HCT116 (cell line): Measurements from ENCODE around the gene PNPLA2. TPM values are rescaled to one million over a fixed set of nuclear protein-coding genes. Genes with fewer than 3 reads are reported as not detected.

Experiments
- ATAC-seq: fragments of 200-7000 bp; cut with Tn5 transposase; 2 replicates; pipeline ENCODE4 v1.9.1; 2020; ENCODE audit warnings: mild to moderate bottlenecking, moderate library complexity
- BruUV-seq: library from RNA; stranded (reverse); fragments of 400-500 nt; replicated peaks from 2 replicates; lab custom pipeline; 2021; lab: Mats Ljungman, UMichigan
- CTCF ChIA-PET: fragments of 300-600 bp; sonication (Branson Sonifier 250); formaldehyde crosslinking; loops from one replicate; lab custom pipeline; 2021; ENCODE audit warnings: antibody characterized with exemption; lab: Charles Lee
- POLR2A ChIA-PET: fragments of 300-600, 350-600 bp; sonication (Branson Sonifier 250); formaldehyde crosslinking; loops from one replicate; lab custom pipeline; 2021; ENCODE audit warnings: antibody characterized with exemption; lab: Charles Lee
- RAD21 ChIA-PET, 2 experiments: fragments of 300-600 bp; sonication (Branson Sonifier 250); formaldehyde crosslinking; loops; one replicate each; lab custom pipeline; 2023; ENCODE audit warnings: low total read pairs in 2 of 2; ENCODE audit not compliant: uncharacterized antibody in 2 of 2, unreplicated experiment in 2 of 2, low non-redundant PET in 1 of 2; lab: Charles Lee
- DNase-seq: peaks from one replicate; pipeline ENCODE4 v3.0.0-alpha.2; 2010; ENCODE audit warnings: low read depth, low spot score
- H2AFZ ChIP-seq: fragments of 200-600 bp; shearing (Covaris generic), sonication (generic); 2 replicates; pipeline ENCODE4 v1.6.1; 2017; ENCODE audit warnings: low read depth, mixed run types, mixed read lengths, antibody characterized with exemption, low read length; ENCODE audit not compliant: poor library complexity, severe bottlenecking
- H3K27ac ChIP-seq: 2 replicates; pipeline ENCODE4 v1.5.1; 2012; ENCODE audit warnings: low read depth, low read length
- H3K27me3 ChIP-seq: fragments of 200-600 bp; sonication (generic); 2 replicates; pipeline ENCODE4 v1.6.1; 2016; ENCODE audit warnings: mixed run types, low read length, mixed read lengths; ENCODE audit not compliant: insufficient read depth
- H3K36me3 ChIP-seq, 2 experiments: fragments of 200-500 bp in 1 of 2; fragments of 200-600 bp in 1 of 2; sonication (Bioruptor generic) in 1 of 2; sonication (generic) in 1 of 2; 2 replicates each; pipeline versions ENCODE4 v1.5.1 to v1.6.1; 2014 to 2016; ENCODE audit warnings: low read length in 2 of 2, inconsistent platforms in 1 of 2, mixed read lengths in 1 of 2, mixed run types in 1 of 2; ENCODE audit not compliant: insufficient read depth in 2 of 2, control insufficient read depth in 1 of 2
- H3K4me1 ChIP-seq, 2 experiments: fragments of 200-600 bp in 1 of 2; sonication (generic) in 1 of 2; 2 replicates each; pipeline versions ENCODE4 v1.5.1 to v1.6.1; 2012 to 2017; ENCODE audit warnings: low read length in 2 of 2, inconsistent platforms in 1 of 2, mild to moderate bottlenecking in 1 of 2, mixed read lengths in 1 of 2, mixed run types in 1 of 2, moderate library complexity in 1 of 2; ENCODE audit not compliant: insufficient read depth in 2 of 2, control insufficient read depth in 1 of 2
- H3K4me2 ChIP-seq: fragments of 200-600 bp; sonication (generic); 2 replicates; pipeline ENCODE4 v1.6.1; 2017; ENCODE audit warnings: mixed run types, low read length, mixed read lengths
- H3K4me3 ChIP-seq, 2 experiments: fragments of 200-600 bp in 1 of 2; sonication (generic) in 1 of 2; replicated peaks in 1 of 2; 2 replicates each; pipeline ENCODE4 v1.5.1; 2011 to 2016; ENCODE audit warnings: low read length in 2 of 2, control low read depth in 1 of 2, low read depth in 1 of 2, mild to moderate bottlenecking in 1 of 2, mixed read lengths in 1 of 2, mixed run types in 1 of 2
- H3K79me2 ChIP-seq: fragments of 200-600 bp; sonication (generic); 2 replicates; pipeline ENCODE4 v1.6.1; 2017; ENCODE audit warnings: mild to moderate bottlenecking, mixed run types, low read length, moderate library complexity, mixed read lengths; ENCODE audit not compliant: insufficient read depth
- H3K9ac ChIP-seq: fragments of 200-600 bp; sonication (generic); 2 replicates; pipeline ENCODE4 v1.6.1; 2016; ENCODE audit warnings: low read length, mixed read lengths
- H3K9me2 ChIP-seq: fragments of 200-600 bp; sonication (generic), shearing (Covaris generic); 2 replicates; pipeline ENCODE4 v1.6.1; 2017; ENCODE audit warnings: mixed run types, mild to moderate bottlenecking, moderate library complexity; ENCODE audit not compliant: insufficient read depth
- H3K9me3 ChIP-seq, 2 experiments: fragments of 200-500 bp in 1 of 2; fragments of 200-600 bp in 1 of 2; sonication (Bioruptor generic) in 1 of 2; sonication (generic) in 1 of 2; 2 replicates each; pipeline ENCODE4 v1.6.1; 2014 to 2017; ENCODE audit warnings: low read length in 2 of 2, mixed read lengths in 2 of 2, inconsistent platforms in 1 of 2, low read depth in 1 of 2, mild to moderate bottlenecking in 1 of 2, mixed run types in 1 of 2, moderate library complexity in 1 of 2; ENCODE audit not compliant: control insufficient read depth in 1 of 2, insufficient read depth in 1 of 2
- H4K20me1 ChIP-seq: fragments of 200-600 bp; sonication (generic), shearing (Covaris generic); 2 replicates; pipeline ENCODE4 v1.6.1; 2017; ENCODE audit warnings: mixed run types, mild to moderate bottlenecking, moderate library complexity; ENCODE audit not compliant: insufficient read depth
- ATF3 ChIP-seq: IDR thresholded peaks from 2 replicates; pipeline ENCODE4 v1.6.1; 2012
- CEBPB ChIP-seq: IDR thresholded peaks from 2 replicates; pipeline ENCODE4 v1.6.1; 2012; ENCODE audit warnings: low read depth
- CTCF ChIP-seq, 3 experiments: fragments of 200-600 bp in 1 of 3; sonication (generic) in 1 of 3; IDR thresholded peaks in 2 of 3; conservative IDR thresholded peaks in 1 of 3; 2 replicates each; pipeline ENCODE4 v1.5.1; 2012 to 2017; ENCODE audit warnings: low read depth in 2 of 3, low read length in 2 of 3, antibody characterized with exemption in 1 of 3, borderline replicate concordance in 1 of 3, control low read depth in 1 of 3, mild to moderate bottlenecking in 1 of 3, mixed read lengths in 1 of 3, mixed run types in 1 of 3, moderate library complexity in 1 of 3; ENCODE audit not compliant: insufficient read depth in 1 of 3
- EGR1 ChIP-seq: IDR thresholded peaks from 2 replicates; pipeline ENCODE4 v1.6.1; 2012; ENCODE audit warnings: low read depth
- ELF1 ChIP-seq: IDR thresholded peaks from 2 replicates; pipeline ENCODE4 v1.6.1; 2012; ENCODE audit warnings: low read depth, borderline replicate concordance
- EZH2 ChIP-seq: fragments of 200-600 bp; sonication (generic); IDR thresholded peaks from 2 replicates; pipeline ENCODE4 v1.6.1; 2017; ENCODE audit warnings: antibody characterized with exemption, mixed run types
- EZH2phosphoT487 ChIP-seq: fragments of 200-600 bp; IDR thresholded peaks from 2 replicates; pipeline ENCODE4 v1.6.1; 2018; ENCODE audit warnings: antibody characterized with exemption, borderline replicate concordance
- FOSL1 ChIP-seq: IDR thresholded peaks from 2 replicates; pipeline ENCODE4 v1.6.1; 2012; ENCODE audit warnings: low read depth
- JUND ChIP-seq: IDR thresholded peaks from 2 replicates; pipeline ENCODE4 v1.6.1; 2012
- MAX ChIP-seq: IDR thresholded peaks from 2 replicates; pipeline ENCODE4 v1.6.1; 2012
- POLR2A ChIP-seq: IDR thresholded peaks from 2 replicates; pipeline ENCODE4 v1.7.0; 2011; ENCODE audit warnings: borderline replicate concordance; ENCODE audit not compliant: insufficient read depth, insufficient read length; ENCODE audit errors: extremely low read depth
- POLR2AphosphoS5 ChIP-seq: IDR thresholded peaks from 2 replicates; pipeline ENCODE4 v1.6.1; 2011; ENCODE audit warnings: mild to moderate bottlenecking, low read depth, low read length, moderate library complexity
- RAD21 ChIP-seq: IDR thresholded peaks from 2 replicates; pipeline ENCODE4 v1.6.1; 2012; ENCODE audit warnings: low read depth, mild to moderate bottlenecking
- REST ChIP-seq: IDR thresholded peaks from 2 replicates; pipeline ENCODE4 v1.6.1; 2012; ENCODE audit warnings: low read depth
- SRF ChIP-seq: IDR thresholded peaks from 2 replicates; pipeline ENCODE4 v1.6.1; 2012; ENCODE audit warnings: low read depth
- TCF7L2 ChIP-seq: IDR thresholded peaks from 2 replicates; pipeline ENCODE4 v1.7.0; 2011; ENCODE audit warnings: borderline replicate concordance, inconsistent platforms; ENCODE audit not compliant: insufficient read depth, insufficient read length; ENCODE audit errors: extremely low read depth
- YY1 ChIP-seq: IDR thresholded peaks from 2 replicates; pipeline ENCODE4 v1.6.1; 2011; ENCODE audit warnings: low read length, low read depth, moderate library complexity, mild to moderate bottlenecking; ENCODE audit not compliant: insufficient replicate concordance; ENCODE audit errors: extremely low read depth
- ZBTB33 ChIP-seq: IDR thresholded peaks from 2 replicates; pipeline ENCODE4 v1.6.1; 2011; ENCODE audit warnings: mild to moderate bottlenecking, low read length, moderate library complexity; ENCODE audit not compliant: insufficient replicate concordance; ENCODE audit errors: extremely low read depth
- ZFX ChIP-seq: fragments of 450-650 bp; IDR thresholded peaks from 2 replicates; pipeline ENCODE4 v1.6.1; 2017
- ZNF274 ChIP-seq: fragments of 200-500 bp; sonication (Bioruptor generic); IDR thresholded peaks from 2 replicates; pipeline ENCODE4 v1.6.1; 2014; ENCODE audit warnings: mild to moderate bottlenecking, low read depth, low read length, inconsistent platforms
- intact Hi-C: fragments of 100-400 bp; cut with micrococcal nuclease; formaldehyde crosslinking; loops from 2 replicates; pipeline ENCODE4 v1.10.0; 2022
- total RNA-seq: library from RNA; stranded (reverse); gene quantifications from one replicate; pipeline ENCODE4 v1.2.1, GENCODE V29; 2021; ENCODE audit not compliant: unreplicated experiment

PNPLA2 gene
- total RNA-seq, 1 experiment from 2014 or later, result 124 TPM

GRCh38 chr11:841981-842369 is 23.3 kb downstream of the PNPLA2 start:
- ChIA-PET CTCF (no interaction called here), POLR2A (interaction anchor here (1.2 to 1.3 kb wide), 2 partner anchors 11 to 22 kb away, joined by 3 to 6 read pairs; no protein-coding TSS in a partner anchor)
- ATAC-seq (peak; percentile 0; the same call in 1 of the 2 replicates), DNase-seq (no peak)
- peak overlapping the region; percentile 66 to 98 for H3K4me3 ChIP-seq
- H3K9me3 ChIP-seq, result no peaks in the 10 kb centered on the region
- no peaks in the 10 kb centered on the region for H3K9me2 ChIP-seq
- BruUV-seq, result no TSS peak
- H3K27ac ChIP-seq, result peak overlapping the region; percentile 97
- H3K36me3 ChIP-seq, result peaks cover 3 to 35% of the 10 kb centered on the region in 2 experiments; a peak in 3 of 4 replicates
- TF ChIP-seq POLR2A (no peak), EZH2phosphoT487 (no peak), FOSL1 (no peak), ZBTB33 (no peak), ATF3 (no peak), ZFX (no peak), ZNF274 (no peak), YY1 (no peak), EGR1 (no peak), SRF (no peak), TCF7L2 (no peak), CTCF (IDR thresholded peaks at IDR 0.05 in 2 of 3, conservative IDR thresholded peaks at IDR 0.05 in 1 of 3; ENCODE audit: borderline replicate concordance in 1 of 3, insufficient read depth in 1 of 3, low read depth in 2 of 3, low read length in 2 of 3) (no peak), JUND (no peak), ELF1 (no peak), REST (no peak), RAD21 (no peak), CEBPB (no peak), EZH2 (no peak), POLR2AphosphoS5 (no peak), MAX (no peak)
- TF ChIP-seq, all 23 proteins: peak for 0
- peaks cover 17% of the 10 kb centered on the region; the same call in 1 of the 2 replicates for H4K20me1 ChIP-seq
- H3K4me1 ChIP-seq, result peaks cover 42 to 76% of the 10 kb centered on the region in 2 experiments
- peak overlapping the region; percentile 99 for H3K9ac ChIP-seq
- H2AFZ ChIP-seq, result no peak overlapping the region
- peak overlapping the region; percentile 92 for H3K4me2 ChIP-seq
- no peaks in the 10 kb centered on the region for H3K27me3 ChIP-seq
- intact Hi-C loops, result loop anchor here (5.0 kb wide), 1 partner anchor 35 kb away; the partner anchor contains the start of genes PIDD1 and RPLP2
- RAD21 ChIA-PET, result no interaction called here
- H3K79me2 ChIP-seq, result peaks cover 62% of the 10 kb centered on the region
